Renal cortical epithelial cell (primary cell): ENCODE data around the gene VARS1. TPM values are rescaled to one million over a fixed set of nuclear protein-coding genes. Genes with fewer than 3 reads are reported as not detected.
"Not testable (repeated sequence)": the region's sequence is repeated elsewhere in the genome, so short reads cannot be mapped to it uniquely, and the experiment has no call there.

ENCODE experiments used
- DNase-seq: peaks from one replicate; pipeline ENCODE4 v3.0.0-alpha.2; 2011; ENCODE audit warnings: low read depth
- total RNA-seq: library from RNA; depleted of rRNA; stranded (reverse); fragments of >200 nt; gene quantifications from 2 replicates; pipeline ENCODE4 v1.2.3, GENCODE V29; 2014

VARS1 gene
- total RNA-seq, 1 donor from 2014 or later = 103 TPM

DNA sequence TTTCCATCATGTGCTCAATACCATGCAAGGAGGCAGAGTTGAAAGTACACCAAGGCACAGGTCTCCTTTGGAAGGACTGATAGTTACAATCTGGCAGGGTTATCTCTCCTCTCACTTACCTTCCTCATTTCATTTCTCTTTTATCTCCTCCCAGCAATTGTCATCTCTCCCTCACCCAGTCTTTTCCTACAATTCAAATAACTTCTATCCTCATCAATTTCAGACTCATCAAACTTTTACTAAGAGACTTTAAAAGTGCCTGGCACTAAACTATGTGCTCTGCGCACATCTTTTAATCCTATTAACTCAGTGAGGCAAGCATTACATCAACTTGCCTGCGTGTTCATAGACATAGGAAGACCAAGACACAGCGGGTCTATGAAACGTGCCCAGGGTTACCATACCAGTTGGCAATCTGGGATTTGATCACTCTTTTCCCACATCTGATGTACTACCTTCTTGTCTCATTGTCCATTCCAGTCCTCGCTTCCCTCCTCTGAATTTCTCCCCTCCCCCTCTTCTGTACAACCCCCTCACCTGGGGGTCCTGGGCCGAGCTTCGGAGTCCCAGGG, 1.2 kb downstream of the VARS1 start:
- DNase-seq = peak; percentile 22

- DNase-seq = not testable (repeated sequence)
These were observed 1.7 kb downstream of the VARS1 start for GRCh38 chr6:31793927-31794245.

GRCh38 chr6:31792761-31793171, 2.8 kb downstream of the VARS1 start:
- peak; percentile 86 for DNase-seq

DNA sequence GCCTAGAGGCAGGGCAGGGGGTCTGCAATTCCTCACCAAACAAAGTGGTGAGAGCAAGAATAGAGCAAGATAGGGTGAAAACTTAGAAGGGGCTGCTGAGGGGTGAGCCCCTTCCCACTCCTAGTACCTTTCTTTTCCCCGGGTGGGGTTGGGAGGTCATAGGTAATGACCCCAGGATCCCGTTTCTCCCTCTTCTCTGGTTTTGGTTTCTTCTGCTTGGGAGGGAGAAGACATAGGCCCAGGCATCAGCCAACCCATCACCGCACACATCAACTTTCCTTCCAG, 3.5 kb downstream of the VARS1 start:
- DNase-seq = no peak

- peak; percentile 19 for DNase-seq
These were observed 4.0 kb downstream of the VARS1 start for GRCh38 chr6:31791324-31792089.

DNA sequence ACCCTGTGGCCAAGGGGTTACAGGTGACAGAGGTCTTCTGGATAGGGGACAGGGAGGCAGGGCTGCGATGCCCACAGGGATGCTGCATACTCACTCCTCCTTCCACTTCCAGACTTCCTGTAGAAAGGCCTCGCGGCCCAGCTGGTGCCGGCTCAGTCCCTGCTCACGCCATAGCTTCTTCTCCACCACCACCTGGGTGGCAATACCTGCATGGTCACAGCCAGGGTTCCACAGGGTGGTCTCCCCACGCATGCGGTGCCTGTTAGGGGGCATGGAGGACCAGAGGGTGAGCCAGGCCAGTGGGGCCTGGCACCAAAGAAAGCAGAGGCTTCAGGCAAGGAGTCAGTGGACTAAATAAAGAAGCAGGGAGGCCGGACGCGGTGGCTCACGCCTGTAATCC, 10.1 kb downstream of the VARS1 start:
- DNase-seq = no peak

GRCh38 chr6:31784098-31784925, 11.2 kb downstream of the VARS1 start:
- no peak for DNase-seq

- DNase-seq = no peak
These were observed 13.3 kb downstream of the VARS1 start for GRCh38 chr6:31782126-31782855.

GRCh38 chr6:31781244-31782125, 14.1 kb downstream of the VARS1 start:
- DNase-seq = no peak

DNA sequence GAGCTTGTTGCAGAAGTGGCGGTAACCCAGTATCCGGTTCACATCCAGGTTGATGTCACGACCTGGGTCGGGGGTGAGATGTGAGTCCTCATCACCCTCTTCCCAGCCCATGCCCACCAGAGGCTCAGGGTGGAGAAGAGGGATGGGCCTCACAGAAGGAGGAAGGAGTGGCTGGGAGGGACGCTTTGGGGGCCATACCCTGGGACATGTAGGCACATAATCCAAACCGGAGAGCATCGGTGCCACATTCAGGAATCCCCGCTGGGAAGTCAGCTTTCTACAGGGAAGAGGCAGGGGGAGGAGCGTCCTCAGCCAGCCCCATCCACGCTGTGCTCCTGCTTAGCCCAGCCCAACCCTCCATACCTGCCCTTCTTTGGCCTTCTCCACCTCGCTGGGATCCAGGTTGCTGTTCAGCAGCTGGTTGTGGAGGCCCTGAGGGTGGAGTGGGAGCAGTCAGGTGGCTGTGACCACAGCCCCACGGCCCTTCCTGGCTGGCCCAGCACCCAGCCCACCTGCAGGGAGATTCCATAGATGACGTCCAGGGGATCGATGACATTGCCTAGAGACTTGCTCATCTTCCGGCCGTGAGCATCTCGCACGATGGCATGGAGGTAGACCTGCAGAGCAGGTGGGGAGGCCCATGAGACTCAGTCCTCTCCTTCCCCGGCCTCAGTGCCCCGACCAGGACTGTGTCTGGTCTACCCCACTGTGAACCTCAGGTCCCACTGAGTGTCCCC, 14.9 kb downstream of the VARS1 start:
- DNase-seq = no peak

DNA sequence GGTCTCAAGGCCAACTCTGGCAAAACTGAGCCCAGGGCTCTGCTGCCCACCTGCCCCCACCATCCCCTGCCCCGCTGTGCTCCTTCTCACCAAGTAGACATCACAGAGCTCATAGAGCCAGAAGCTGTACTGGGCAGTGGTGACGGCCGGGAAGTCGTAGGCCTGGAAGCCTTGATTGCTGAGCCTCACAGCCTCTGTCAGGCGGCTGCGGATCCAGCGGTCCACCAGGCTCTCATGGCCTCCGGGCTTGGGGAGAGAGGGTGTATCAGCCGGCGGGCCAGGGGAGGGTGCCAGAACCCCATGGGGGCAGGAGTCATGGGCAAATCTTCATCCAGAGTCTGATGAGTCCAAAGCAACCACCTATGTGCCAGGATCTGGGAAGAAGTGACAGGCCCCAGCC, 15.6 kb downstream of the VARS1 start:
- DNase-seq = no peak

GRCh38 chr6:31778999-31779885, 16.3 kb downstream of the VARS1 start:
- DNase-seq = no peak

DNA sequence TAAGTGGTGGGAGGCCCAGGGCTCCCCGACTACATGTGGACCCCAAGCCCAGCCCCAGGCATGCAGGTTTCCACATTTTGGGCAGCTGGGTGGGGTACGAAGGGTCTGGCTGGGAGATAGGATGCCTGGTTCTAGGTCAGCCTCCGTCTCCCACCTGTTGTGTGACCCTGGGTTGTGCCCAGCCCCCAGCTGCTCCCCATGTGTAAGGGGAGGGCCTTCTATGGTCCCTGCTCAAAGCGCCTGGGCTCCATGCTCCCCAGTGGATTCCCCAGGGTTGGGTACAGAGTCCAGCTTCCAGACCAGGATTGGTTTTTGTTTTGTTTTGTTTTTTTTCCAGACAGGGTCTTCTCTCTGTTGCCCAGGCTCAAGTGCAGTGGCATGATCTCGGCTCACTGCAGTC, 17.4 kb downstream of the VARS1 start:
- DNase-seq = no peak

DNA sequence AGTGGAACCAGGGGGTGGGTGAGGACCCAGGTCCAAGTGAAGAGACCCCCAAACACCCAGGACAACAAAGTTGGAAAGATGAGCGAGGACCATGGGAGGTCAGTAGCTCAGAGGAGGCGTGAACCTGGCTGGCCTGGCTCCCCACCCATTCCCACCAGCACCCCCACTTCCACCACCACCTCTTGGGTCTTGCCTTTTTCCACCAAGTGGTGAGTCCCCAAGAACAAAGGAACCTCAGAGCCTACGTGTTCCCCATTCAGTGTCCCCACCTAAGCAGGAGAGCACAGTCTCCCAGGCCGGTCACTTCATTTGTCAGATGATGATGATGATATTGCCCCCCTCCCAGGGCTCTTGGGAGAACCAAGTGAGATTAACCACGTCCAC, 17.9 kb downstream of the VARS1 start:
- DNase-seq = no peak

- DNase-seq = peak; percentile 95
These were observed 18.4 kb downstream of the VARS1 start, which contains the start of gene VWA7 for GRCh38 chr6:31776989-31777666. VWA7 (minus strand) TSS chr6:31777328; CDS start chr6:31776779, 549 bp downstream.

DNA sequence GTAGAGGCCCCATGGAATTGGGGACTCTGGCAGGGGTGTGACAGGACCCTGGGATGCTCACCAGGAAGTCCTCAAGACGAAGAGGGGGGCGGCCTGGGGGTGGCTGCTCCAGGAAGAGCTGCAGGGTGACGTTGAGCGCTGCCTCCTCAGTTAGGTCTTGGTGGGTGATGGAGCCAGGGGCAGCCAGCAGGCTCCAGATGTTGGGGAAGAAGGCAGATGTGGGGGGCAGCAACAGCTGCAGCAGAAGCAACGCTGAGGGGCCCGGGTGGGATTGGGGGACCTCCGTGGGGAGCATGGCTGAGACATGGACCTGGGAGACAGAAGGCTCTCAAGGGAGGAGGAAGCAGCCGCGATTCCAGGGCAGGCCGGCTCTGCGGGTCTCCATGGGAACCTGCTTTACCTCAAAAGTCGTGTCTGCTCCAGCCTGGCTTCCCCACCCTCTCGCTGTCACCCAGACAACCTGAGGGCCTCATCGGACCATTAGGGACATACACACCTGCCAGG, 19.0 kb downstream of the VARS1 start:
- DNase-seq = no peak

GRCh38 chr6:31775633-31776484, 19.7 kb downstream of the VARS1 start:
- DNase-seq = no peak

GRCh38 chr6:31775184-31775583, 20.4 kb downstream of the VARS1 start:
- no peak for DNase-seq
